ENCODE results near the gene CASQ2.

The CASQ2 gene

DNA sequence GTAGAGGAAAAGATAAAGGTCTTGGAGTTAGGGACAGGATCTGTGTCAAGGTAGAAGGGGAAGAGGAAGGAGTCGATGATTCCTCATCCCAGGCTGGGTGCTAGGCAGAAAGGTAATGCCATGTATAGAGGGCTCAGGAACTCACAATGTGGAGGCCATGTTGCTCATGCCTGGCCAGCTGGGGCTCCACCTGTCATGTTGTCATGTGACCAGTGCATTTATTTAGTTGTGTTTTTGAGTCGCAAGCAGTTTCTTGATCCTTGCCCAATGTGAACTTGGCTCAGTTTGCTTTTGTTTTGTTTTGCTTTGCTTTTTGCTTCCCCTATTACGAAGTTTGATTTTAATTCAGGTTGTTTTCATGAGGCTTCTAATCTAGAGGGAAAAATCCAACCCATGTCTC lies 5.7 kb downstream of the CASQ2 start:
- Mint-ChIP-seq H3K36me3 (ENCODE audit: low read depth) (no peaks in the 10 kb centered on the region), H3K4me3 (no peak overlapping the region), H3K4me1 (ENCODE audit: low read depth) (no peaks in the 10 kb centered on the region), H3K27ac (no peak overlapping the region), H3K27me3 (no peaks in the 10 kb centered on the region), H3K9me3 (no peaks in the 10 kb centered on the region)

GRCh38 chr1:115761601-115762302 lies 6.8 kb downstream of the CASQ2 start:
- H3K27ac Mint-ChIP-seq, result no peak overlapping the region
- no peak overlapping the region for H3K4me3 Mint-ChIP-seq
- no peaks in the 10 kb centered on the region for H3K27me3 Mint-ChIP-seq
- no peaks in the 10 kb centered on the region for H3K36me3 Mint-ChIP-seq (ENCODE audit: low read depth)
- H3K4me1 Mint-ChIP-seq (ENCODE audit: low read depth), result no peaks in the 10 kb centered on the region
- no peaks in the 10 kb centered on the region for H3K9me3 Mint-ChIP-seq

DNA sequence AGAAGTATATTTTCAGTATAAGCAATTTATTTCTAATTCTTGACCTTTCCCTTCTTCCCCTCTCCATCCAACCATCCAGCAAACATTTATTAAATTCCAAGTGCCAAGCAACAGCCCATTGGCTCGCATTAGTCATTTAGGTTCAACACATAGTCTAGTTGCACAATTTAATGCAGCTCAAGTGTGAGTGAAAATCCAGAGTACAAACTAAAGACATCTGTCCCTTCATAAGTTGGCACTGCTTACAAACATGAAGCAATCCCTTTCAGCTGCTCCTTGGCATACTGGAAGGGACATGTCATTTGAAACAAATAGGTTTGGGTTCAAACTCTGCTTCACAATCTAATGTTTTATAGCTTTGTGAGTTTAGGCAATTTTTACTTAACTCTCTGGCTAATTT lies 10.7 kb downstream of the CASQ2 start:
- no peak overlapping the region for H3K27ac Mint-ChIP-seq
- no peaks in the 10 kb centered on the region for H3K27me3 Mint-ChIP-seq
- H3K9me3 Mint-ChIP-seq, result no peaks in the 10 kb centered on the region
- no peak overlapping the region for H3K4me3 Mint-ChIP-seq
- H3K36me3 Mint-ChIP-seq (ENCODE audit: low read depth), result no peaks in the 10 kb centered on the region
- H3K4me1 Mint-ChIP-seq (ENCODE audit: low read depth), result no peaks in the 10 kb centered on the region

DNA sequence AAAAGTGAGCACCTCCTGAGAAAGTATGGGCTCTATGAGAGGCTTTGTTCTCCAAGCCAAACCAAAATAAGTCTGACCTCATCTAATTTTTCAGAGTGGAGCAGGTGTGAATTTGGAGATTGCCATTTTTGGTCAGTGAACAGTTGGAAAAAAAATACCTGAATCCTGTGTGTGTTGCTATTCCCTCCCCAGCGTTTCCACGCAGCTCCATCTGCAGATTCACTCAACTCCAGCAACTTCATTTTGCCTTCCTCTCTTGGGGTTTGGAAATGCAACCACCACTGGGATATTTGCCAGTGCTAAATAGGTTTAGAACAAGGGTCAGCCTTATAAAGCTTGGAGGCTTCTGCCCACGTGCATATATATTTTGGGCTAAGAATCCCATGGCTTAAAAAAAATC lies 11.2 kb downstream of the CASQ2 start:
- no peaks in the 10 kb centered on the region for H3K9me3 Mint-ChIP-seq
- no peaks in the 10 kb centered on the region for H3K36me3 Mint-ChIP-seq (ENCODE audit: low read depth)
- no peak overlapping the region for H3K27ac Mint-ChIP-seq
- no peaks in the 10 kb centered on the region for H3K4me1 Mint-ChIP-seq (ENCODE audit: low read depth)
- H3K4me3 Mint-ChIP-seq, result no peak overlapping the region
- peaks cover 5% of the 10 kb centered on the region for H3K27me3 Mint-ChIP-seq

- H3K4me3 Mint-ChIP-seq, result no peak overlapping the region
- no peak overlapping the region for H3K27ac Mint-ChIP-seq
- H3K9me3 Mint-ChIP-seq, result no peaks in the 10 kb centered on the region
- H3K36me3 Mint-ChIP-seq (ENCODE audit: low read depth), result no peaks in the 10 kb centered on the region
- peaks cover 5% of the 10 kb centered on the region for H3K27me3 Mint-ChIP-seq
- H3K4me1 Mint-ChIP-seq (ENCODE audit: low read depth), result no peaks in the 10 kb centered on the region
Measured at GRCh38 chr1:115755456-115756370, 12.8 kb downstream of the CASQ2 start.

GRCh38 chr1:115753830-115754229 lies 14.7 kb downstream of the CASQ2 start:
- no peak overlapping the region for H3K4me3 Mint-ChIP-seq
- H3K27me3 Mint-ChIP-seq, result peaks cover 5% of the 10 kb centered on the region
- H3K9me3 Mint-ChIP-seq, result no peaks in the 10 kb centered on the region
- H3K27ac Mint-ChIP-seq, result no peak overlapping the region
- no peaks in the 10 kb centered on the region for H3K36me3 Mint-ChIP-seq (ENCODE audit: low read depth)
- H3K4me1 Mint-ChIP-seq (ENCODE audit: low read depth), result no peaks in the 10 kb centered on the region

DNA sequence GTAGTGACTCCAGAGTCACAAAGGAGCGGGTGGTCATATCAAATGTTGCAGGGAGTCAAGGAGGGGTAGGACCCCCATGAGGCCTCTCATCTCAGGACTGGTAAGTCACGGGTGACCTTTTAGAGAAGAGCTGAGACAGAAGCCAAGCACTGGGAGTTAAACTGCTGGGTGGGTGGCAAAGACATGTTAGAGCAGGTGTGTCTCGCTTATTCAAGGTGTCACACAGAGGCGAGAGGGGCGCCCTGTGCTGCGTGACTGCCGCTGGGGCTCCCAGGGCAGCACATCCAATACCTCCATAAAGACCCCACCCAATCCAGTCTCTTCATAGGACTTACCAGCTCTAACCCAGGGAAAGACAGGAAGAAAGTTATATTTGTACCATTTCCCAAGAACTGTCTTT lies 15.2 kb downstream of the CASQ2 start:
- Mint-ChIP-seq H3K9me3 (no peaks in the 10 kb centered on the region), H3K4me3 (no peak overlapping the region), H3K27me3 (peaks cover 5% of the 10 kb centered on the region), H3K36me3 (ENCODE audit: low read depth) (no peaks in the 10 kb centered on the region), H3K4me1 (ENCODE audit: low read depth) (no peaks in the 10 kb centered on the region), H3K27ac (no peak overlapping the region)

DNA sequence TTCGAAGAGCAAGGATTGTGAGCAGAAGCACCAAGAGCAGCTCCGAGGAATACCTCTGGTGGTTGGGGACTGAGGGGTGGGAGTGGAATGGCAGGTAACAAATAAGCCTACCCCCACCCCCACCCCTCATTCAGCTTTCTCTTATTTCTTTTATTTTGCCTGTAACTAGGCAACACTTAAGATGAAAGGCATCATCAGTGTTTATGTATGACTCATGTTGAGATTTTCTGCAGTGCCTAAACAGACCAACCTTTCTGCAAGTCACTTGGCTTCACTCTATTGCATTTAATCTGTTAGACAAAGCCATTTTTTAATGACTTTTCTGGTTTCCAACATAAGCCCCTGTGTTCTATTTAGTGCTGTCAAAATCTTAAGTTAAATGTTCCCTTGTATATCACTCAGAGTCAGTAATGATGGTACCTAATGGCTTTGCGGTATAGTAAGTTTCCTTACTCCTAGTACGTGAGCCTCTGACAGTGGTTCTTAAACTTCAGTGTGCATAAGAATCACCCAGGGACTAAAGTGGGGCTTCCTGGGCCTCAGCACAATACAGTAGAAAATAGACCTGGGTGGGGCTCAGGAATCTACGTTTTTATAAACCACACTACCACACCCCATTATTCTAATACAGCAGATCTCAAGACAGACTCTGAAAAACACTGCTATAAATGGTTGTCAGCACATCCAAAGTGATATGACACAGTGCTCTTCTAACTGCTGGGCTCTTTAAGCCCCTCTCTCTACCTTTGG lies 19.9 kb downstream of the CASQ2 start:
- H3K27ac Mint-ChIP-seq, result no peak overlapping the region
- no peaks in the 10 kb centered on the region for H3K9me3 Mint-ChIP-seq
- no peaks in the 10 kb centered on the region for H3K4me1 Mint-ChIP-seq (ENCODE audit: low read depth)
- no peaks in the 10 kb centered on the region for H3K36me3 Mint-ChIP-seq (ENCODE audit: low read depth)
- H3K4me3 Mint-ChIP-seq, result no peak overlapping the region
- peaks cover 8% of the 10 kb centered on the region for H3K27me3 Mint-ChIP-seq

DNA sequence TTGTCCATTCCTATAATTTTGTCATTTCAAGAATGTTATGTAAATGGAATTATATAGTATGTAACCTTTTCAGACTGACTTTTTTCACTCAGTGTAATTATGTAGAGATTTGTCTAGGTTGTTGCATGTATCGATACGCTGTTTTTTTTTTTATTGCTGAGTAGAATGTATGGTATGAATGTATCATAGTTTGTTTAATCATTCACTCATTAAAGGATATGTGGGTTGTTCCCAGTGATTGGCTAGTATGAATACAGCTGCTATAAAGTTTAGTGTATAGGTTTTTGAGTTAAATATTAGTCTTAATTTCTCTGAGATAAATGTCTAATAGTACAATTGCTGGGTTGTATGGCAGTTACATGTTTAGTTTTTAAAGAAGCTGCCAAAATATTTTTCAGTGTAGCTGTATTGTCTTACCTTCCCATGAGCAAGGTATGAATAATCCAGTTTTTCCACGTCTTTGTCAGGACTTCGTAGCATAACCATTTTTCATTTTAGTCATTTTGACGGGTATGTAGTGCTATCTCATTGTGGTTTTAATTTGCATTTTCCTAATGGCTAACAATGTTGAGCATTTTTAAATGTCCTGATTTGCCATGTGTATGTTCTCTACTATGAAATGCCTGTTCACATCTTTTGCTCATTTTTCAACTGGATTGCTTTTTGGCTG lies 22.4 kb downstream of the CASQ2 start:
- H3K4me1 Mint-ChIP-seq (ENCODE audit: low read depth), result no peaks in the 10 kb centered on the region
- H3K4me3 Mint-ChIP-seq, result no peak overlapping the region
- no peaks in the 10 kb centered on the region for H3K9me3 Mint-ChIP-seq
- peaks cover 3% of the 10 kb centered on the region for H3K27me3 Mint-ChIP-seq
- H3K27ac Mint-ChIP-seq, result no peak overlapping the region
- no peaks in the 10 kb centered on the region for H3K36me3 Mint-ChIP-seq (ENCODE audit: low read depth)

- Mint-ChIP-seq H3K27ac (no peak overlapping the region), H3K4me1 (ENCODE audit: low read depth) (no peaks in the 10 kb centered on the region), H3K9me3 (no peaks in the 10 kb centered on the region), H3K4me3 (no peak overlapping the region), H3K36me3 (ENCODE audit: low read depth) (no peaks in the 10 kb centered on the region), H3K27me3 (peaks cover 3% of the 10 kb centered on the region)
Measured at GRCh38 chr1:115744646-115745275, 23.8 kb downstream of the CASQ2 start.

GRCh38 chr1:115740811-115741210 lies 27.7 kb downstream of the CASQ2 start:
- Mint-ChIP-seq H3K4me3 (no peak overlapping the region), H3K27ac (no peak overlapping the region), H3K4me1 (ENCODE audit: low read depth) (no peaks in the 10 kb centered on the region), H3K36me3 (ENCODE audit: low read depth) (no peaks in the 10 kb centered on the region), H3K9me3 (no peaks in the 10 kb centered on the region), H3K27me3 (peaks cover 7% of the 10 kb centered on the region)

DNA sequence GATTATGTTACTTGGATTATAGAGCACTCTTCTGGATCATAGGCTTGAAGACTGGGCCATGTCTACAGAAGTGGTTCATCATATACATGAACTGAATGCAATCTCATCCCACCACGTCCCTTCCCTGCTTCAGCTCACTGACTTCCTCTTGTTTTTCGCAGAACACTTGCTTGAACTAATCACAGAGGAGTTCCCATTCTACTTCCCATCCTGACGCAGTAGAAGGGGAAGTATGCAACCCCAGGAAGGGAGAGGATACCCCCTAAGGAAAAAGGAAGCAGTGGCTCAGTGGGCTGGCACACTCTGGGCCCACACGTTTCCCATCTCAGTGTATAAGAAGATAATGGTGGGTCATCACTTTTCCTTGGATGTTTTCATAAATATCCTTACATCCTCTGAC lies 36.2 kb downstream of the CASQ2 start:
- Mint-ChIP-seq H3K27ac (no peak overlapping the region), H3K36me3 (ENCODE audit: low read depth) (no peaks in the 10 kb centered on the region), H3K4me3 (no peak overlapping the region), H3K4me1 (ENCODE audit: low read depth) (no peaks in the 10 kb centered on the region), H3K27me3 (peaks cover 11% of the 10 kb centered on the region), H3K9me3 (no peaks in the 10 kb centered on the region)

GRCh38 chr1:115729756-115730155 lies 38.8 kb downstream of the CASQ2 start:
- no peak overlapping the region for H3K4me3 Mint-ChIP-seq

DNA sequence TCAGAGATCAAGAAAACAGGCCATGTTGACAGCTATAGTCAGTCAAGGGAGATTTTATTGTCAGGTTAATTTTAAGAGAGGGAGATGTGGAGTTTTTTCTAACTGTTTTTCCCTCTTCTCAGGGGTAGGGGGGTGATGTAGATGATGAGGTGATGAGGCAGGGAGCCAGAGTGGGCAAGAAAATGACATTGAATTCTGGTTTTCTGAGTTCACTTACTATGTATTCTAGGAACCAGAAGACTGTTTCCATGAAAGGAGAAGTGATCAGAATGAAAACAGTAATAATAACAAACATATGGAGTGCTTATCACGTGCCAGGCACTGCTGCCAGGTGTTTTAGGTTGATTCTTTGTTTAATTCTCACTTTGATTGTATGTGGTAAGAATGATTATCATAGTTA lies 40.2 kb downstream of the CASQ2 start:
- Mint-ChIP-seq H3K9me3 (no peaks in the 10 kb centered on the region), H3K4me1 (ENCODE audit: low read depth) (no peaks in the 10 kb centered on the region), H3K27ac (no peak overlapping the region), H3K4me3 (no peak overlapping the region), H3K36me3 (ENCODE audit: low read depth) (no peaks in the 10 kb centered on the region), H3K27me3 (peaks cover 4% of the 10 kb centered on the region)

More at GRCh38 chr1:115729756-115730155, 38.8 kb downstream of the CASQ2 start:
- Mint-ChIP-seq H3K9me3 (no peaks in the 10 kb centered on the region), H3K27me3 (peaks cover 11% of the 10 kb centered on the region), H3K4me1 (ENCODE audit: low read depth) (no peaks in the 10 kb centered on the region), H3K27ac (no peak overlapping the region), H3K36me3 (ENCODE audit: low read depth) (no peaks in the 10 kb centered on the region)
